ENCODE results near the gene RIC8B.

The RIC8B gene

GRCh38 chr12:106747973-106748436, 26.5 kb upstream of the RIC8B start:
- no peaks in the 10 kb centered on the region for H3K27me3 ChIP-seq (ENCODE audit: insufficient read depth, insufficient read length)
- no peaks in the 10 kb centered on the region for H3K36me3 ChIP-seq (ENCODE audit: insufficient read depth, insufficient read length, low read length)
- no peak for TF ChIP-seq ZNF274 (IDR thresholded peaks at IDR 0.05; ENCODE audit: low read depth, low read length)
- TF ChIP-seq SUZ12 (IDR thresholded peaks at IDR 0.05; ENCODE audit: extremely low read depth, insufficient read depth, insufficient read length): no peak
- no peak for TF ChIP-seq YY1 (IDR thresholded peaks at IDR 0.05; ENCODE audit: insufficient read depth, insufficient read length)
- no peaks in the 10 kb centered on the region for H3K4me1 ChIP-seq (ENCODE audit: insufficient read depth, insufficient read length)
- no peak overlapping the region for H3K9ac ChIP-seq (ENCODE audit: insufficient read length, low read depth)
- no peak overlapping the region for H3K4me3 ChIP-seq (ENCODE audit: insufficient read length, low read depth)
- H3K9me3 ChIP-seq (ENCODE audit: insufficient read depth, low read length): no peaks in the 10 kb centered on the region
- no peak for DNase-seq (ENCODE audit: low read depth, low spot score)

DNA sequence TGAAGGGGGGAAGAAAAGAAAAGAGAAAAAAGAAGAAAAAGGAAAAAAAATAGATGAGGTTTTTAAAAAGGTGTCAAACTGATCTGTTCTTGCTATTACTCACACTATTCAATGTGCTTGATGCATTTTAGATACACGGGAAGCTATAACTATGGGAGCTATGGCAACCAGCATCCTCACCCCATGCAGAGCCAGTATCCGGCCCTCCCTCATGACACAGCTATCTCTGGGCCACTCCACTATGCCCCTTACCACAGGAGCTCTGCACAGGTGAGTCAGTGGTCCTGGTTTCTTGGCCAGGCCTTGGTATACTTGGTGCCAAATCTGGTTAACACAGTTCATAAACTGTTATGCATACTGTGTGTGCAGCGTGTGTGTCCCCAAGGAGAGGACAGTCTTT, 24.0 kb upstream of the RIC8B start:
- TF ChIP-seq SUZ12 (IDR thresholded peaks at IDR 0.05; ENCODE audit: extremely low read depth, insufficient read depth, insufficient read length): no peak
- no peak for TF ChIP-seq YY1 (IDR thresholded peaks at IDR 0.05; ENCODE audit: insufficient read depth, insufficient read length)
- no peak for TF ChIP-seq ZNF274 (IDR thresholded peaks at IDR 0.05; ENCODE audit: low read depth, low read length)

GRCh38 chr12:106753526-106753925, 21.0 kb upstream of the RIC8B start:
- DNase-seq (ENCODE audit: low read depth, low spot score): no peak
- H3K4me3 ChIP-seq (ENCODE audit: insufficient read length, low read depth): no peak overlapping the region
- H3K9me3 ChIP-seq (ENCODE audit: insufficient read depth, low read length): no peaks in the 10 kb centered on the region
- no peak for TF ChIP-seq YY1 (IDR thresholded peaks at IDR 0.05; ENCODE audit: insufficient read depth, insufficient read length)
- TF ChIP-seq SUZ12 (IDR thresholded peaks at IDR 0.05; ENCODE audit: extremely low read depth, insufficient read depth, insufficient read length): no peak
- no peak for TF ChIP-seq ZNF274 (IDR thresholded peaks at IDR 0.05; ENCODE audit: low read depth, low read length)
- H3K4me1 ChIP-seq (ENCODE audit: insufficient read depth, insufficient read length): peaks cover 6% of the 10 kb centered on the region
- no peak overlapping the region for H3K9ac ChIP-seq (ENCODE audit: insufficient read length, low read depth)
- H3K27me3 ChIP-seq (ENCODE audit: insufficient read depth, insufficient read length): no peaks in the 10 kb centered on the region
- no peaks in the 10 kb centered on the region for H3K36me3 ChIP-seq (ENCODE audit: insufficient read depth, insufficient read length, low read length)

More for the DNA sequence above, 24.0 kb upstream of the RIC8B start:
- H3K9me3 ChIP-seq (ENCODE audit: insufficient read depth, low read length): no peaks in the 10 kb centered on the region
- no peaks in the 10 kb centered on the region for H3K27me3 ChIP-seq (ENCODE audit: insufficient read depth, insufficient read length)
- no peaks in the 10 kb centered on the region for H3K36me3 ChIP-seq (ENCODE audit: insufficient read depth, insufficient read length, low read length)
- H3K4me1 ChIP-seq (ENCODE audit: insufficient read depth, insufficient read length): peaks cover 3% of the 10 kb centered on the region
- H3K4me3 ChIP-seq (ENCODE audit: insufficient read length, low read depth): no peak overlapping the region
- DNase-seq (ENCODE audit: low read depth, low spot score): no peak
- H3K9ac ChIP-seq (ENCODE audit: insufficient read length, low read depth): no peak overlapping the region

- no peak for DNase-seq (ENCODE audit: low read depth, low spot score)
- Histone ChIP-seq H3K4me3 (ENCODE audit: insufficient read length, low read depth) (no peak overlapping the region), H3K27me3 (ENCODE audit: insufficient read depth, insufficient read length) (no peaks in the 10 kb centered on the region), H3K4me1 (ENCODE audit: insufficient read depth, insufficient read length) (peaks cover 6% of the 10 kb centered on the region), H3K9ac (ENCODE audit: insufficient read length, low read depth) (no peak overlapping the region), H3K36me3 (ENCODE audit: insufficient read depth, insufficient read length, low read length) (no peaks in the 10 kb centered on the region), H3K9me3 (ENCODE audit: insufficient read depth, low read length) (no peaks in the 10 kb centered on the region)
- TF ChIP-seq YY1 (IDR thresholded peaks at IDR 0.05; ENCODE audit: insufficient read depth, insufficient read length) (no peak), SUZ12 (IDR thresholded peaks at IDR 0.05; ENCODE audit: extremely low read depth, insufficient read depth, insufficient read length) (no peak), ZNF274 (IDR thresholded peaks at IDR 0.05; ENCODE audit: low read depth, low read length) (no peak)
Observed at GRCh38 chr12:106754331-106754730, 20.2 kb upstream of the RIC8B start.

DNA sequence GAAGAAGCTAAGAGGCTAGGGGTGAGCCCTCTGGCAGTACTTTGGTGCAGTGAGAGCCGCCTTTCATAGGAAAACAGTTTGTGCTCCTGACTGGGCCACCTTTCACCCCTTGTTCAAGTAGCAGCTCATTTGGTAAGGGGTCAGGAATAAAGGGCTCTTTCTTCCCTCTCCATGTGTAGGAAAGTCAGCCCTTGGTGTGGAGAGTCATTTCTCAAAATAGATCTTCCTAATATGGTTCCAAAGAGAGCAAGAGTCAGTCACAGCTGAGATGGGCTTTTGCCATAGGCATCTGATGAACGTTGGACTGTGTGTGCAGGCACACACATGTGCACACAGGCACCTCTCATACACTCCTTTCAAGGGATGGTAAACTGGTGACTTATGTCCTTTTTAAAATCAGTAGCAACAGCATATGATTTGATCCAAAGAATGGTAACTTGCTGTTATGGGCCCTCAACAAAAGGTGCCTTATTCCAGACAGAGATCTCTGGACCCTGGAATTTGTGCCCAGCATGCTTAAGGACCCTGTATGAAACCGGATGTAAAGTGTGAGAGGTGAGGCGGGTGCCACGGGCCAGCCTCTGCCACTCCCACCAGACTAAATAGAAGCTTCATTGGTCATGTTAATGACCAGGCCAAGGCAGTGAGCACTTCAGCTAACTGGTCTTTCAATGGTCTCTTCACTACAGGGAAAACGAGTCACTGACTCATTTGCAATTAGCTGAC, 16.7 kb upstream of the RIC8B start:
- peaks cover 10% of the 10 kb centered on the region for H3K4me1 ChIP-seq (ENCODE audit: insufficient read depth, insufficient read length)
- TF ChIP-seq ZNF274 (IDR thresholded peaks at IDR 0.05; ENCODE audit: low read depth, low read length) (no peak), SUZ12 (IDR thresholded peaks at IDR 0.05; ENCODE audit: extremely low read depth, insufficient read depth, insufficient read length) (no peak), YY1 (IDR thresholded peaks at IDR 0.05; ENCODE audit: insufficient read depth, insufficient read length) (no peak)
- H3K36me3 ChIP-seq (ENCODE audit: insufficient read depth, insufficient read length, low read length): no peaks in the 10 kb centered on the region
- no peak overlapping the region for H3K9ac ChIP-seq (ENCODE audit: insufficient read length, low read depth)
- H3K27me3 ChIP-seq (ENCODE audit: insufficient read depth, insufficient read length): no peaks in the 10 kb centered on the region
- H3K4me3 ChIP-seq (ENCODE audit: insufficient read length, low read depth): no peak overlapping the region
- no peaks in the 10 kb centered on the region for H3K9me3 ChIP-seq (ENCODE audit: insufficient read depth, low read length)
- no peak for DNase-seq (ENCODE audit: low read depth, low spot score)

DNA sequence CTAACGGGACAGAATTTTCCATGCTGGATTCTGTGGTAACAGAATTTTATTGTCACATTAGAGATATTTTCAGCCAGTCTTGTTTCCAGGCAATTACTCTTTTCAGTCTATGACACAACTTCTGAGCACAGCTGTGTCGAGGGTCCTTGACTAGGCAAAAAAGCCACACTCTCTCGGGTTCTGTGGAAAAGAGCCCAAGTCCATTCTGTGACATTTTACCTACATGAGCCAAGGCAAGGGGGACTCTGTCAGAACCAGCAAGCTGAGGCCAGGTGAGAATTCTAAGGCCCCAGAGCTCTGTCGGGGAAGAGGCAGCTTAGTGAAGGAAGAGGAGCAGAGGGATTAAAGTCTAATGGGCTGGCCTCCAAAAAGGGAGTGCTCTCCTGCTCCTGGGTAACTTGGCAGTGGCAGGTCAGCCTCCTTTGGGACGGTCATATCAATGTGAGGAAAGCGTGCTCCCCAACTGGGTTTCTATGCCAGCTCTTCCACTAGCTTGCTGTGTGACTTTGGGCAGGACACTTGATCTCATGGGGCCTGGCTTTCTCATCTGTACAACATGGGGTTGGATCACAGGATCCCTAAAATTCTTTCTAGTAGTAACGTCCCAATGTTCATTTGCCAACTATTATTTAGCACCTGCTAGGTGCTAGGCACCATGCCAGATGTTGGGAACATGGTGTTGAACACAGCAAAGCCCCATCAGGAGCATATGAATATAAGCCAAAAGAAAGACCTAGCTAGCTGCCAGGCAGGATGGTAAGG, 16.0 kb upstream of the RIC8B start:
- Histone ChIP-seq H3K4me3 (ENCODE audit: insufficient read length, low read depth) (no peak overlapping the region), H3K36me3 (ENCODE audit: insufficient read depth, insufficient read length, low read length) (no peaks in the 10 kb centered on the region), H3K4me1 (ENCODE audit: insufficient read depth, insufficient read length) (peaks cover 10% of the 10 kb centered on the region), H3K9me3 (ENCODE audit: insufficient read depth, low read length) (no peaks in the 10 kb centered on the region), H3K9ac (ENCODE audit: insufficient read length, low read depth) (no peak overlapping the region), H3K27me3 (ENCODE audit: insufficient read depth, insufficient read length) (no peaks in the 10 kb centered on the region)
- DNase-seq (ENCODE audit: low read depth, low spot score): no peak
- TF ChIP-seq SUZ12 (IDR thresholded peaks at IDR 0.05; ENCODE audit: extremely low read depth, insufficient read depth, insufficient read length) (no peak), ZNF274 (IDR thresholded peaks at IDR 0.05; ENCODE audit: low read depth, low read length) (no peak), YY1 (IDR thresholded peaks at IDR 0.05; ENCODE audit: insufficient read depth, insufficient read length) (no peak)

GRCh38 chr12:106759526-106760183, 14.8 kb upstream of the RIC8B start:
- no peak for DNase-seq (ENCODE audit: low read depth, low spot score)
- Histone ChIP-seq H3K4me1 (ENCODE audit: insufficient read depth, insufficient read length) (peaks cover 11% of the 10 kb centered on the region), H3K9me3 (ENCODE audit: insufficient read depth, low read length) (no peaks in the 10 kb centered on the region), H3K36me3 (ENCODE audit: insufficient read depth, insufficient read length, low read length) (no peaks in the 10 kb centered on the region), H3K9ac (ENCODE audit: insufficient read length, low read depth) (no peak overlapping the region), H3K4me3 (ENCODE audit: insufficient read length, low read depth) (no peak overlapping the region), H3K27me3 (ENCODE audit: insufficient read depth, insufficient read length) (no peaks in the 10 kb centered on the region)
- no peak for TF ChIP-seq SUZ12 (IDR thresholded peaks at IDR 0.05; ENCODE audit: extremely low read depth, insufficient read depth, insufficient read length)
- TF ChIP-seq ZNF274 (IDR thresholded peaks at IDR 0.05; ENCODE audit: low read depth, low read length): no peak
- no peak for TF ChIP-seq YY1 (IDR thresholded peaks at IDR 0.05; ENCODE audit: insufficient read depth, insufficient read length)
